HCT116 (cell line): Measurements from ENCODE around the gene GRIN3B. TPM values are rescaled to one million over a fixed set of nuclear protein-coding genes. Genes with fewer than 3 reads are reported as not detected.
A peak's percentile ranks its signal among the peaks of the same experiment; 100 is the strongest.

ENCODE experiments used
- ATAC-seq: fragments of 200-7000 bp; cut with Tn5 transposase; 2 replicates; pipeline ENCODE4 v1.9.1; 2020; ENCODE audit warnings: mild to moderate bottlenecking, moderate library complexity
- BruUV-seq: library from RNA; stranded (reverse); fragments of 400-500 nt; replicated peaks from 2 replicates; lab custom pipeline; 2021; lab: Mats Ljungman, UMichigan
- CTCF ChIA-PET: fragments of 300-600 bp; sonication (Branson Sonifier 250); formaldehyde crosslinking; loops from one replicate; lab custom pipeline; 2021; ENCODE audit warnings: antibody characterized with exemption; lab: Charles Lee
- POLR2A ChIA-PET: fragments of 300-600, 350-600 bp; sonication (Branson Sonifier 250); formaldehyde crosslinking; loops from one replicate; lab custom pipeline; 2021; ENCODE audit warnings: antibody characterized with exemption; lab: Charles Lee
- RAD21 ChIA-PET, 2 experiments: fragments of 300-600 bp; sonication (Branson Sonifier 250); formaldehyde crosslinking; loops; one replicate each; lab custom pipeline; 2023; ENCODE audit warnings: low total read pairs in 2 of 2; ENCODE audit not compliant: uncharacterized antibody in 2 of 2, unreplicated experiment in 2 of 2, low non-redundant PET in 1 of 2; lab: Charles Lee
- DNase-seq: peaks from one replicate; pipeline ENCODE4 v3.0.0-alpha.2; 2010; ENCODE audit warnings: low read depth, low spot score
- H2AFZ ChIP-seq: fragments of 200-600 bp; shearing (Covaris generic), sonication (generic); 2 replicates; pipeline ENCODE4 v1.6.1; 2017; ENCODE audit warnings: low read depth, mixed run types, mixed read lengths, antibody characterized with exemption, low read length; ENCODE audit not compliant: poor library complexity, severe bottlenecking
- H3K27ac ChIP-seq: 2 replicates; pipeline ENCODE4 v1.5.1; 2012; ENCODE audit warnings: low read depth, low read length
- H3K27me3 ChIP-seq: fragments of 200-600 bp; sonication (generic); 2 replicates; pipeline ENCODE4 v1.6.1; 2016; ENCODE audit warnings: mixed run types, low read length, mixed read lengths; ENCODE audit not compliant: insufficient read depth
- H3K36me3 ChIP-seq, 2 experiments: fragments of 200-500 bp in 1 of 2; fragments of 200-600 bp in 1 of 2; sonication (Bioruptor generic) in 1 of 2; sonication (generic) in 1 of 2; 2 replicates each; pipeline versions ENCODE4 v1.5.1 to v1.6.1; 2014 to 2016; ENCODE audit warnings: low read length in 2 of 2, inconsistent platforms in 1 of 2, mixed read lengths in 1 of 2, mixed run types in 1 of 2; ENCODE audit not compliant: insufficient read depth in 2 of 2, control insufficient read depth in 1 of 2
- H3K4me1 ChIP-seq, 2 experiments: fragments of 200-600 bp in 1 of 2; sonication (generic) in 1 of 2; 2 replicates each; pipeline versions ENCODE4 v1.5.1 to v1.6.1; 2012 to 2017; ENCODE audit warnings: low read length in 2 of 2, inconsistent platforms in 1 of 2, mild to moderate bottlenecking in 1 of 2, mixed read lengths in 1 of 2, mixed run types in 1 of 2, moderate library complexity in 1 of 2; ENCODE audit not compliant: insufficient read depth in 2 of 2, control insufficient read depth in 1 of 2
- H3K4me2 ChIP-seq: fragments of 200-600 bp; sonication (generic); 2 replicates; pipeline ENCODE4 v1.6.1; 2017; ENCODE audit warnings: mixed run types, low read length, mixed read lengths
- H3K4me3 ChIP-seq, 2 experiments: fragments of 200-600 bp in 1 of 2; sonication (generic) in 1 of 2; replicated peaks in 1 of 2; 2 replicates each; pipeline ENCODE4 v1.5.1; 2011 to 2016; ENCODE audit warnings: low read length in 2 of 2, control low read depth in 1 of 2, low read depth in 1 of 2, mild to moderate bottlenecking in 1 of 2, mixed read lengths in 1 of 2, mixed run types in 1 of 2
- H3K79me2 ChIP-seq: fragments of 200-600 bp; sonication (generic); 2 replicates; pipeline ENCODE4 v1.6.1; 2017; ENCODE audit warnings: mild to moderate bottlenecking, mixed run types, low read length, moderate library complexity, mixed read lengths; ENCODE audit not compliant: insufficient read depth
- H3K9ac ChIP-seq: fragments of 200-600 bp; sonication (generic); 2 replicates; pipeline ENCODE4 v1.6.1; 2016; ENCODE audit warnings: low read length, mixed read lengths
- H3K9me2 ChIP-seq: fragments of 200-600 bp; sonication (generic), shearing (Covaris generic); 2 replicates; pipeline ENCODE4 v1.6.1; 2017; ENCODE audit warnings: mixed run types, mild to moderate bottlenecking, moderate library complexity; ENCODE audit not compliant: insufficient read depth
- H3K9me3 ChIP-seq, 2 experiments: fragments of 200-500 bp in 1 of 2; fragments of 200-600 bp in 1 of 2; sonication (Bioruptor generic) in 1 of 2; sonication (generic) in 1 of 2; 2 replicates each; pipeline ENCODE4 v1.6.1; 2014 to 2017; ENCODE audit warnings: low read length in 2 of 2, mixed read lengths in 2 of 2, inconsistent platforms in 1 of 2, low read depth in 1 of 2, mild to moderate bottlenecking in 1 of 2, mixed run types in 1 of 2, moderate library complexity in 1 of 2; ENCODE audit not compliant: control insufficient read depth in 1 of 2, insufficient read depth in 1 of 2
- H4K20me1 ChIP-seq: fragments of 200-600 bp; sonication (generic), shearing (Covaris generic); 2 replicates; pipeline ENCODE4 v1.6.1; 2017; ENCODE audit warnings: mixed run types, mild to moderate bottlenecking, moderate library complexity; ENCODE audit not compliant: insufficient read depth
- CEBPB ChIP-seq: IDR thresholded peaks from 2 replicates; pipeline ENCODE4 v1.6.1; 2012; ENCODE audit warnings: low read depth
- EGR1 ChIP-seq: IDR thresholded peaks from 2 replicates; pipeline ENCODE4 v1.6.1; 2012; ENCODE audit warnings: low read depth
- ELF1 ChIP-seq: IDR thresholded peaks from 2 replicates; pipeline ENCODE4 v1.6.1; 2012; ENCODE audit warnings: low read depth, borderline replicate concordance
- EZH2 ChIP-seq: fragments of 200-600 bp; sonication (generic); IDR thresholded peaks from 2 replicates; pipeline ENCODE4 v1.6.1; 2017; ENCODE audit warnings: antibody characterized with exemption, mixed run types
- EZH2phosphoT487 ChIP-seq: fragments of 200-600 bp; IDR thresholded peaks from 2 replicates; pipeline ENCODE4 v1.6.1; 2018; ENCODE audit warnings: antibody characterized with exemption, borderline replicate concordance
- POLR2A ChIP-seq: IDR thresholded peaks from 2 replicates; pipeline ENCODE4 v1.7.0; 2011; ENCODE audit warnings: borderline replicate concordance; ENCODE audit not compliant: insufficient read depth, insufficient read length; ENCODE audit errors: extremely low read depth
- POLR2AphosphoS5 ChIP-seq: IDR thresholded peaks from 2 replicates; pipeline ENCODE4 v1.6.1; 2011; ENCODE audit warnings: mild to moderate bottlenecking, low read depth, low read length, moderate library complexity
- SP1 ChIP-seq: IDR thresholded peaks from 2 replicates; pipeline ENCODE4 v1.6.1; 2012; ENCODE audit warnings: low read depth
- TCF7L2 ChIP-seq: IDR thresholded peaks from 2 replicates; pipeline ENCODE4 v1.7.0; 2011; ENCODE audit warnings: borderline replicate concordance, inconsistent platforms; ENCODE audit not compliant: insufficient read depth, insufficient read length; ENCODE audit errors: extremely low read depth
- YY1 ChIP-seq: IDR thresholded peaks from 2 replicates; pipeline ENCODE4 v1.6.1; 2011; ENCODE audit warnings: low read length, low read depth, moderate library complexity, mild to moderate bottlenecking; ENCODE audit not compliant: insufficient replicate concordance; ENCODE audit errors: extremely low read depth
- ZFX ChIP-seq: fragments of 450-650 bp; IDR thresholded peaks from 2 replicates; pipeline ENCODE4 v1.6.1; 2017
- intact Hi-C: fragments of 100-400 bp; cut with micrococcal nuclease; formaldehyde crosslinking; loops from 2 replicates; pipeline ENCODE4 v1.10.0; 2022
- total RNA-seq: library from RNA; stranded (reverse); gene quantifications from one replicate; pipeline ENCODE4 v1.2.1, GENCODE V29; 2021; ENCODE audit not compliant: unreplicated experiment
- TF ChIP-seq, protein P1 (sequence below): IDR thresholded peaks from 2 replicates; pipeline ENCODE4 v1.6.1; 2012
- TF ChIP-seq, protein P2 (sequence below): IDR thresholded peaks from 2 replicates; pipeline ENCODE4 v1.6.1; 2012; ENCODE audit warnings: low read depth
- TF ChIP-seq, protein P3 (sequence below): IDR thresholded peaks from 2 replicates; pipeline ENCODE4 v1.6.1; 2012

The GRIN3B gene
- total RNA-seq, 1 experiment from 2014 or later = 0.69 TPM

DNA sequence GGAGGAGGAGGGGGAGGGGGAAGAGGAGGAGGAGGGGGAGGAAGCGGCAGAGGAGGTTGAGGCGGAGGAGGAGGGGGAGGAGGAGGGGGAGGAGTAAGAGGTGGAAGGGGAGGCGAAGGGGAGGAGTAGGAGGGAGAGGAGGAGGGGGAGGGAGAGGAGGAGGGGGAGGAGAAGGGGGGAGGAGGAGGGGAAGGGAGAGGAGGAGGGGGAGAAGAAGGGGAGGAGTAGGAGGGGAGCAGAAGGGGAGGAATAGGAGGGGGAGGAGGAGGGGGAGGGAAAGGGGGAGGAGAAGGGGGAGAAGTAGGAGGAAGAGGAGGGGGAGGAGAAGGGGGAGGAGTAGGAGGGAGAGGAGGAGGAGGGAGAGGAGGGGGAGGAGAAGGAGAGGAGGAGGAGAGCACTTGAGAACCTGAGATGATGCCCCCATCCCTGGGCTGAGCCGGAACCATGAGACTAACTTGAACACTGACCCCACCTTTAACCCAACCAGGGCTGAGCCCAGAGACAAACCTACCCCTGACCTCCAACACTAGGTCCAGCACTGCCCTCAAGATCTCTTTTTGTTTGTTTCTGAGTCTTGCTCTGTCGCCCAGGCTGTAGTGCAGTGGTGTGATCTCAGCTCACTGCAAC lies 52.2 kb downstream of the GRIN3B start:
- Histone ChIP-seq H3K4me1 (peaks cover 0 to 18% of the 10 kb centered on the region in 2 experiments; a peak in 3 of 4 replicates), H3K79me2 (no peaks in the 10 kb centered on the region), H3K4me3 (no peak overlapping the region), H2AFZ (no peak overlapping the region), H3K4me2 (no peak overlapping the region), H3K9ac (no peak overlapping the region), H3K27ac (no peak overlapping the region; the same call in 1 of the 2 replicates), H4K20me1 (no peaks in the 10 kb centered on the region), H3K27me3 (no peaks in the 10 kb centered on the region), H3K36me3 (peaks cover 2 to 4% of the 10 kb centered on the region in 2 experiments; a peak in 3 of 4 replicates), H3K9me3 (no peaks in the 10 kb centered on the region), H3K9me2 (no peaks in the 10 kb centered on the region)
- no TSS peak for BruUV-seq
- no peak for TF ChIP-seq EGR1
- TF ChIP-seq EZH2 = no peak
- intact Hi-C loops = no loop called here
- ChIA-PET RAD21 (no interaction called here), CTCF (no interaction called here), POLR2A (no interaction called here)
- no peak for DNase-seq
- no peak for ATAC-seq

GRCh38 chr19:1053176-1054101 lies 53.2 kb downstream of the GRIN3B start:
- Histone ChIP-seq H3K4me2 (no peak overlapping the region), H3K9me3 (no peaks in the 10 kb centered on the region), H3K79me2 (no peaks in the 10 kb centered on the region), H4K20me1 (no peaks in the 10 kb centered on the region), H3K27ac (peak overlapping the region; percentile 10; the same call in 1 of the 2 replicates), H3K36me3 (peaks cover 2 to 4% of the 10 kb centered on the region in 2 experiments; a peak in 3 of 4 replicates), H2AFZ (no peak overlapping the region), H3K27me3 (no peaks in the 10 kb centered on the region), H3K9ac (no peak overlapping the region), H3K4me3 (no peak overlapping the region), H3K9me2 (no peaks in the 10 kb centered on the region), H3K4me1 (peaks cover 0 to 13% of the 10 kb centered on the region in 2 experiments; a peak in 3 of 4 replicates)
- ATAC-seq (peak; percentile 19; the same call in 1 of the 2 replicates), DNase-seq (no peak)
- CTCF ChIA-PET = no interaction called here
- BruUV-seq = no TSS peak
- intact Hi-C loops = no loop called here
- POLR2A ChIA-PET = no interaction called here
- RAD21 ChIA-PET = no interaction called here
- TF ChIP-seq, protein P1, sequence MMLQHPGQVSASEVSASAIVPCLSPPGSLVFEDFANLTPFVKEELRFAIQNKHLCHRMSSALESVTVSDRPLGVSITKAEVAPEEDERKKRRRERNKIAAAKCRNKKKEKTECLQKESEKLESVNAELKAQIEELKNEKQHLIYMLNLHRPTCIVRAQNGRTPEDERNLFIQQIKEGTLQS = no peak
- TF ChIP-seq YY1 (no peak), EZH2phosphoT487 (no peak), ZFX (no peak), CEBPB (no peak), EZH2 (no peak), ELF1 (no peak), POLR2A (no peak), POLR2AphosphoS5 (no peak), SP1 (no peak), EGR1 (no peak), TCF7L2 (no peak)
- TF ChIP-seq, protein P2, sequence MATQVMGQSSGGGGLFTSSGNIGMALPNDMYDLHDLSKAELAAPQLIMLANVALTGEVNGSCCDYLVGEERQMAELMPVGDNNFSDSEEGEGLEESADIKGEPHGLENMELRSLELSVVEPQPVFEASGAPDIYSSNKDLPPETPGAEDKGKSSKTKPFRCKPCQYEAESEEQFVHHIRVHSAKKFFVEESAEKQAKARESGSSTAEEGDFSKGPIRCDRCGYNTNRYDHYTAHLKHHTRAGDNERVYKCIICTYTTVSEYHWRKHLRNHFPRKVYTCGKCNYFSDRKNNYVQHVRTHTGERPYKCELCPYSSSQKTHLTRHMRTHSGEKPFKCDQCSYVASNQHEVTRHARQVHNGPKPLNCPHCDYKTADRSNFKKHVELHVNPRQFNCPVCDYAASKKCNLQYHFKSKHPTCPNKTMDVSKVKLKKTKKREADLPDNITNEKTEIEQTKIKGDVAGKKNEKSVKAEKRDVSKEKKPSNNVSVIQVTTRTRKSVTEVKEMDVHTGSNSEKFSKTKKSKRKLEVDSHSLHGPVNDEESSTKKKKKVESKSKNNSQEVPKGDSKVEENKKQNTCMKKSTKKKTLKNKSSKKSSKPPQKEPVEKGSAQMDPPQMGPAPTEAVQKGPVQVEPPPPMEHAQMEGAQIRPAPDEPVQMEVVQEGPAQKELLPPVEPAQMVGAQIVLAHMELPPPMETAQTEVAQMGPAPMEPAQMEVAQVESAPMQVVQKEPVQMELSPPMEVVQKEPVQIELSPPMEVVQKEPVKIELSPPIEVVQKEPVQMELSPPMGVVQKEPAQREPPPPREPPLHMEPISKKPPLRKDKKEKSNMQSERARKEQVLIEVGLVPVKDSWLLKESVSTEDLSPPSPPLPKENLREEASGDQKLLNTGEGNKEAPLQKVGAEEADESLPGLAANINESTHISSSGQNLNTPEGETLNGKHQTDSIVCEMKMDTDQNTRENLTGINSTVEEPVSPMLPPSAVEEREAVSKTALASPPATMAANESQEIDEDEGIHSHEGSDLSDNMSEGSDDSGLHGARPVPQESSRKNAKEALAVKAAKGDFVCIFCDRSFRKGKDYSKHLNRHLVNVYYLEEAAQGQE = no peak
- TF ChIP-seq, protein P3, sequence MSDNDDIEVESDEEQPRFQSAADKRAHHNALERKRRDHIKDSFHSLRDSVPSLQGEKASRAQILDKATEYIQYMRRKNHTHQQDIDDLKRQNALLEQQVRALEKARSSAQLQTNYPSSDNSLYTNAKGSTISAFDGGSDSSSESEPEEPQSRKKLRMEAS = no peak
